Activated effector memory CD4-positive, alpha-beta T cell treated with anti-CD3 and anti-CD28 coated beads, Interleukin-2, amount 50 U/mL, for 16 hours (primary cell): Measurements from ENCODE around the gene LMO2.

Source experiments
- DNase-seq: peaks from one replicate; pipeline ENCODE4 v3.0.0-alpha.2; 2020

Gene LMO2

DNA sequence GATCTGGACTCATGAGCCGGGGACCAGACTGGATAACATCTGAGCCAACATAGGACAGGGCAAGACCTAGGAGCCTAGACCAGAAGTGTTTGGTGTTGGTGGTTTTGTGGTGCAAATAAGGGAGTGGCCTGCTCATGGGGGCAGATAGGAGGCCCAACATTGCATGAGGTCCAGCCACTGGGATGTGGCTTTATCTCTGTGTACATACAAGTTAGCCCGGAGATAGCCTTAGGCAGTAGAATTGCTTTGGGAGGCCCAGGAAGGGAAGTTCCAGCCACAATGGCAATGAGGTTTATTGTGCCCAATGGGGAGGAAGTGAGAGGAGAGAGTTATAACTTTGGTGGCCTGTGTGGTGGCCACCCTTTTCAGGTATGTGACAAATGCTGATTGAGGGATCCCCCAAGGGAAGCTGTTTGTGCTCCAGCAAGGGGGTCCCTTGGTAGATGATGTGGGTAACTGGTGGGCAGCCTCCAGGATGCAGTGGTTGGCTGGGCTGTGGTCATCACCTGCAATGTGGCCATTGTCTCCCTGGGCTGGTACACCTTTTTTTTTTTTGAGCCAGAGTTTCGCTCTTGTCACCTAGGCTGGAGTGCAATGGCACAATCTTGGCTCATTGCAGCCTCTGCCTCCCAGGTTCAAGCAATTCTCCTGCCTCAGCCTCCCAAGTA lies 6.4 kb downstream of the LMO2 start:
- no peak for DNase-seq

DNA sequence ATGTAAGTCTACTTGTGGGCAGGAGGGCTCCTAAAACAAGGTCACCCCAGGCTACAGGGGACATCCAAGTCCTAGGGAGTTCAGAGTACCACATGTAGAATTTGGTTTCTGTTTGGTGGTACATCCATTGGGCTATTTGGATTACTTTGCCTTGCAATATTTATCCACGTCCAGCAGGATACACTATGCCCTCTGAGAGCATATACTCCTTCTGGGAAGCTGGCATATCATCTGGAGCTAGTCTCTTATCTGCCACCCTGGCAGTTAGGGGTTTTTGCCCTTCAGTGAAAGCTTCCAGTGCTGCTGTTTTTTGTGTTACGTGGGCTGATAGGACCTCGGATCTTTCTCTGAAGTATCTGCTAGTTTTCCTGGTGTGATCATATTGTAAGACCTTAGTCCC lies 7.3 kb downstream of the LMO2 start:
- no peak for DNase-seq

DNA sequence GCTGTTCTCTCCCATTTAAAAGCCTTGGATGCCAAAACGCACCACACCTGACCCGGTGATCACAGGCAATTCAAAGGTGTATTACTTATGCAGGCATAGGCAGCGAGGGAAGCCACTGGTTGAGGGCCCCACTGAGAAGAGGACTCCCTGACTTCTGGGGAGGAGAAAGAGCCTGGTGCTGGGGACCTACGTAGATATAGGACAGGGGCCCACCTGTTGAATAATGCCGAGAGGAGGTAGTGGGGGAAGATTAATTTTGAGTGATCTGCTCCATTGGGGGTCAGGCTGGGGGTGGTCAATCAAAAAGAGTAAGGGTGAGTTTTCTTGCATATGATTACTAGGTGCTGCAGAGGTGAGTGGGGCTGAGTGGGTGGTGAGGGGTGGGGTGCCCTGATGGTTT lies 7.8 kb downstream of the LMO2 start:
- DNase-seq: no peak

DNA sequence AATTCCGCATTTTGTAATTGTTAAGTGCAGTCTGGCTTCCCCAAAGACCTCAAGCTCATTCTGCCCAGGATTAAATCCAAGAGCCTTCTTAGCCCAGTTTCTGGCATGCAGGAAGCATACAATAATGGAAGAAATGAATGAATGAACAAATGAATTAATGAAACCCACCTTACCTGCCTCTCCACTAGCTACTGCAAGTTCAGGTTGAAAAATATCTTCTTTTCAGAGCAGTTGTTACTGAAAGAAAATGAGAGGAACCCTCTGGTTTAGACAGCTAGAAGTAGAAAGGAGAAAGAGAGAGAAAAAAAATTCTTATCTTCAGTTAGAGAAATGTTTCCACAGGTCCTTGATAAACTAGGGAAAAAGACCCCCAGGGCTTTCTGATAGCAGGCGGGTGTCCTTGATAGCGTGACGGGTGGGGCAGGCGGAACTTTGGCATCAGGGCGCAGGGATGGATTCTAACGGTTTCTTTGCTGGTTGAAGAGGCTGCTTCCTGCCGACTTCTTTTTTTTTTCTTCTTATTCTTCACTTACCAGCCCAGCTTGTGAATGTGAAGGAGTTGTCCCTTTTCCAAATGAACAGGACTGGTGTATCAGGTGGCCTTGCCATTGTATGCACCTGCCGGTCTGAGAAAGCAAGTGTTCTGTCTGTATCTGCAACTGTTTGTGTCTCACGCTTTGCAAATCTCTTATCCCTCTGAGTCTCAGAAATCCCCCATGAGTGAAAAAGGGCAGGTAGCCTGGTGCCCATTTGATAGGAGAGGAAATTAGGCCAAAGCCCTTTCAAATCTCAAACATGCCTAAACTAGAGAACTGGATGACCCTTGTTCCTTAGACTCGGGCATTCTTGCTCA lies 10.0 kb downstream of the LMO2 start:
- DNase-seq: no peak

DNA sequence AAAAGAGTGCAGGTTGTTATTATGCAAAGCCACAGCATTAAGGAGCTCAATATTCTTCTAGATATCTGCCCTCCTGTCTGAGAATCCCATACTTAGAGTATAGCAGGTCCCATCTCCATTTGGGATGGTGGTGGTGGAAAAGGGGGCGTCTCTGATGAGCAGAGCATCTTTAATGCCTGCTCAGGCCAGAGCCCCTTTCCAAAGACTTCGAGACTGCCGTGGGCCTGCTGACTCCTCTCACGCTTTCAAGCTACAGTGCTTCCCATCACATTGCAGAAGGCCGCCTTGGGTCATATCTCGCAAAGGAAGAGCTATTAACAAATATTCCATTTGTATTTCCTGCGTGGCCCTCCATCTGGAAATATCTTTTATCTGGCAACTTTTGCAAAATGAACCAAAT lies 10.9 kb downstream of the LMO2 start:
- no peak for DNase-seq

DNA sequence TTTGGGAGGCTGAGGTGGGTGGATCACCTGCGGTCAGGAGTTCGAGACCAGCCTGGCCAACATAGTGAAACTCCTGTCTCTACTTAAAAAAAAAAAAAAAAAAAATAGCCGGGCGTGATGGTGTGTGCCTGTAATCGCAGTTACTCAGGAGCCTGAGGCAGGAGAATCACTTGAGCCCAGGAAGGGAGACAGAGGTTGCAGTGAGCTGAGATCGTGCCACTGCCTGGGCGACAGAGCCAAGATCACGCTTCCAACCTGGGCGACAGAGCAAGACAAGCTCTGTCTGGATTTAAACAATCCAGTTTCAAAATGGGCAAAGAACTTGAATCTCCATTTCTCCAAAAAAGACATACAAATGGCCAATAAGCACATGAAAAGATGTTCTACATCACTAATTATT lies 12.5 kb downstream of the LMO2 start:
- DNase-seq: no peak

DNA sequence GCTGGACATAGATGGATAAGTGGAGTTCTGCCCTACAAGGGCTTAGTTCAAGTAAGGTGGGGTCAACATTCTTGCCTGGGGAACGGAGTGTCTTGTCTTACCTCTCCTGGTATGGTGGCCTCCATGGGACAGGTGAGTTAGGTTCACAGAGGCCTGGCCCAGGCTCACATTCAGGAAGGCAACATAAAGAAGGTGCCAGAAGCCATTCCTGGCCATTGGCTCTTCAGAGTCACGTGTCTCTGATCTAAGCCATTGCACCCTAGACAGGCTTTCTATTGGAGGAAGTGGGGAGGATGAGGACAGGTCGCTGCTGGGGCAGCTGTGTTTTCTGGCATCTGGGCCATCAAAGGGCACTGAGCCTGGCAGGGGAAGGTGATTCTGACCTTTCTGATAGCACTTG lies 14.8 kb downstream of the LMO2 start:
- DNase-seq: no peak

DNA sequence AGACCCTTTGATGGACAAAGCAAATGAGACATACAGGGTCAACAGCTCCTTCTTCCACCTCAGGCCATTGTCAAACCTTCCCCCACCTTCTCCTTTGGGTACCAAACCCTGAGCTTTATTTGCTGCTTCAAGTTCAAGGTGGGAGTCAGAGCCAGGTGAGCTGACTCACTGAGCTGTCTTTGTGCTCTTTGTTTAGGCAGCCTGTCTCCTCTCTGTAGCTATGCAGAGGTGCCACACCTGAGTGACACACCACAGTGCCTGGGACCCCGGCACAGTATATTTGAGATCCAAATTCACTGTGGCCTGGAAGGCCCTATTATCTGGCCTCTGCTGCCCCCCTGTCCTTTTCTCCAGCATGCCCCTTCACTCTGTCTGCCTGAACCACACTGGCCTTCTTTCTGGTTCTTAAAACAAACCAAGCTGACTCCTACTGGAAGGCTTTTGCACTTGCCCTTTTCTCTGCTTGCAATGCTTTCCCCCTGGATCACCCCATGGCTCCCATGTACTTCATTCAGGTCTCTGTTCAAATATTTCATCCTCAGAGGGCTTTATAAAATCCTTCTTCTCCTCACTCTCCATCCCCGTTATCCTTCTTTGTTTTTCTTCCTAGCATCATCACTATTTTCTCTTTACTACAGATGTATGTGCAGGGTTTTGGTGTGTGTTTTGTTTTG lies 16.1 kb downstream of the LMO2 start:
- no peak for DNase-seq

DNA sequence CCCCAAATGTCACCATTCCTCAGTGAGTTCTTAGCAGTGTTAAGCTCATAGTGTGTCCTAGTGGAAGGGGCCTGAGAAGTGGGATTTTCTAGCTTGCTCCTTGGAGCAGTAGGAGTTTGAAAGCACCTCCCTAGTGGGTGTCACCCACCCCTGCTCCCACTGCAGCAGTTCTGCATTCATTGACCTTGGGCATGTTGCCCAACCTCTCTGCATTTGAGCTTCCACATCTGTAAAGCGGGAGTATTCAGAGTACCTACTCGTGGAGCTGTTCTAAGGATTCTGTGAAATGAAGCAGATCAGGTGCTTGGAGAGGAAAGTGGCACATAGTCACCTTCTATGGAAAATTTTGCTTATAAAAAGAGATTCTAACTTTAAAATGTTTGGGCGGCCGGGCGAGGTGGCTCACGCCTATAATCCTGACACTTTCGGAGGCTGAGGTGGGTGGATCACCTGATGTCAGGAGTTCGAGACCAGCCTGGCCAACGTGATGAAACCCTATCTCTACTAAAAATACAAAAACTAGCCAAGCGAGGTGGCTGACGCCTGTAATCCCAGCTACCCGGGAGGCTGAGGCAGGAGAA lies 16.9 kb downstream of the LMO2 start:
- DNase-seq: no peak

DNA sequence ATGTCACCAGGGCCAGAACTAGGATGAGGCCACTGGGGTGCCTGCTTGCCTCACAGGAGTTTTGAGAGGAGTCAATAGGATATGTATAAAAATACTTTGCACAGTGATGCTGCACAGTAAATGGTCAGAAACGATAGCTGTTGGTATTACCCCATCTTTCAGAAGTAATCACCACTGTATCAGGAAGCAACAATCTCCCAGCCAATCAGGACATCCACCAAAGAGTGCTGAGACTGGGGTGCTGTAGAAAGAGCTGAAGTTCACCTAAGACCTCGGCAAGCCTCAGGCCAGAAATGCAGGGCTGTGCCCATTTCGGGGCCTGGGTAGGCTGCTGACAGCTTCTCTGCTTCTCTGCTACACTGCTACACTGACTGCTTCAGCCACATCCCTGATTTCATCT lies 17.4 kb downstream of the LMO2 start:
- DNase-seq: no peak

DNA sequence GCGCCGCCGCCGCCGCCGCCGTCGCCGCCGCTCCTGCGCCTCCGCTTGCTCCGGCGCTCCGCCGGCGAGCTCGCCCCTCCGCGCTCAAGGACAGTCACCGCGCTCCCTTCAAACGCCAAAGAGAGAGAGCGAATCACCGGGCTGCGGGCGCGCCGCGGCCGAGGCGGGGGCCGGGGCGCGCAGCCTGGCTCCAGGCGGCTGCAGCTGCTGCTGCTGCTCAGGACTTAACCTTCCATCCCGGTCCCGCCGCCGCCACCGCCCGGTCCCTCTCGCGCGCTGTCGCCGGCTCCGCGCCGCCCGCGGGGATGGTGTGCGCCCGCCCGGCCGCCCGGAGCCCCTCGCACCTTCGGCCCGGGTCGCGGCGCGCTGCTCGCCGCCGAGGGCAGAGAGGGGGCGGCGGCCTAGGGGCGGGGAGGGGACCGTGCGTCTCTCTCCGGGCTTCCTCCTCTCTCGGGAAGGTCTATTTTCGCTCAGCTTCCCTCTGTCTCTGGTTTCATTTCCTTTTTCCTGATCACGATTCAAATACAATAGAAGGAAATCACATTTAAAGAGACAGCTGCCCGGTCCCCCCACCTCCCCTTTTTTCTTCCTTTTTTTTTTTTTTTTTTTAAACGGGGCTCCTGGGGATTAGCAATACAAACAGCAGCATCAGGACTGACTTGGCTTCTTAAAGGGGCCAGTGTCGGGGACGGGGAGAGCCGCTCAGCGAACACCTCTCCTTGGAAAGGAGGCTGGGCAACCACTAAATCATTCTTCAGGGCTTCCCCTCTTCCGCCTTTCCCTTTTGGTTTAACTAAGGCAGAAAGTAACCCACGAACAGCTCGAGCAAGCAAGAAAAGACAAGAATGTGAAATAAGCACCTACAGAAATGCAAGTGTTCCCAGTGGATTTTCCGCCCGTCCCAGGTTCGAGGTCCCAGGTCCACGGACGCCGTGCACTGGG lies 22.1 kb downstream of the LMO2 start:
- DNase-seq: no peak

DNA sequence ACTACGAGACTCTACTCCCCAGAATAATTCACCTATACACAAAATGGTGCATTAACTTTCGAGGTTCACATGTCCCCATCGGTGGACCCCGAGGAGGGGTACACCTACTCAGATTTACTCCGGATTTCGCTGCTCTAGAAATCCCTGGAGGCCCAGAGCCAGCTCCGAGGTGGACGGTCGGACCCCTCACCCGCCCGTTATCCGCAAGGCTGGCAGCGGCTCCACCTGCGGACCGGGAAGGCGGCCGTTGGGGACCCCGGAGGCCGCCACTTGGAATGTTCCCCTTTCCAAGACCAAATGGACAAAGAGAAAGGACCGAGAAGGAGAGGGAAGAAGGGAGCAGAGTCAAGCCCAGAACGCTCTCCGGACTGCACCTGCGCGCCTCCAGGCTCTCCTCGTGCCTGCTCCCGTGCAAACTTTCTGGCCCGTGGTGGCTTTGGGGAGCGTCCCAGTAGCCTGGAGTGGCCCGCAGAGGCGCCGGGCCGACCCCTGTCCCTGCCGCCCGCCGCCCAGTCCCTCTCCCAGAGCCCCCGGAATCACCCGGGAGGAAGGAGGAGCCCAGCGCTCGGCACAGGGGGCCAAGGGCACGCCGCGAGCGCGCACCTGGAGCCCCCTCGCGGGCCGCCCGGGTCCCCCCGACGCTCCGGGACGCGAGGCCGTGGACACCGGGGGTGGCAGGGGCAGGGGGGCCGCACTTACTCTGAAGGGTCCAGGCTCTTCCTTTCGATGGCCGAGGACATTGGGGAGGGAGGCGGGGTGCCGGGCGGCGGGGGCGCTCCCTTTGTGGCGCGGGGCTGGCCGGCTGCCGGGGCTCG lies 23.0 kb downstream of the LMO2 start:
- no peak for DNase-seq

DNA sequence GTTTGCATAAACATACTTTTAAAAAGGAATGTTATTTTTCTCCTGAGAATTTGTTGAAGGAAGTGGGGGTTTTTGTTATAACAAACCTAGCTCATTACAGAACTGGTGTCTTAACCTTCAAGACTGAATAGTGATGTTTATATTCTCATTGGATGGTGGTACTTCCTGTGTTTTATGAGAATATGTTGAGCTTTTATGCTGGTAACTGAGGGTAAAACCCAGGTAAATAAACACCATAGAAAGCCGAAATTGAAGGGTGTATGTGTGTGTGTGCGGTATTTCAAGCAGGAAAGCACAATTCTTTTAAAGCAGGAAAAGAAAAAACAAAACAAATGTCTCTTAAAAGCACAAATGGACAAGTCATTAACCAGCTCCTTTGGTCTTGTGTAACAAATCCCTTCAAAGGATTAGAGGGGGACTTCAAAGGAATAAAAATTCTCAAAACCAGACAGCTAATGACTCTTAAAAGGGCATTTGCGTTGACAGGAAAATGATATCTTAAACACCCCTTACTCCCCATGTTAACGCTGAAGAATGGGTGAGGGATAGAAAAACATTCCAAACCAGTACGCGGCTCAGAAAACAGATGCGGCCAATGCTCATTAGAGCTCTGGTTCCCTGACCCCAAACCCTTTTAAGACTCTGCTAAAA lies 23.8 kb downstream of the LMO2 start:
- DNase-seq: no peak

DNA sequence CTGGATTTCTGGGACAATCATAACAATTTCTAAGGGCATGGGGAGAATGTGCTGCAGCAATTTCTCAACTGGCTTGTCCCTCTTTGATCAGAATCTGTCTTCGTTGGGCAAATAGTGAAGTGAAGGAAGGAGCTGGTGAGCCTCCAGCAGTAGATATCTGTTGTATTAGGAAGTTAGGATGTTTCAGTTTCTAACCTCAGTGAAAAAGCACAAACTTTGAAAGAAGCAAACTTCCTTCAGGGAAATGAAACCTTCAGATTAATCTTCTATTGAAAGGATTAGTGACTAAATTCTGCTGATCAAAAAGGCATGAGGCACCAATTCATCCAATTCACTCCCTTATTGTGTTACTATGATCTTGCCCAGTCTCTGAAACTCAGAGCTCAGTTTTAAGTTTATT lies 24.3 kb downstream of the LMO2 start:
- no peak for DNase-seq

DNA sequence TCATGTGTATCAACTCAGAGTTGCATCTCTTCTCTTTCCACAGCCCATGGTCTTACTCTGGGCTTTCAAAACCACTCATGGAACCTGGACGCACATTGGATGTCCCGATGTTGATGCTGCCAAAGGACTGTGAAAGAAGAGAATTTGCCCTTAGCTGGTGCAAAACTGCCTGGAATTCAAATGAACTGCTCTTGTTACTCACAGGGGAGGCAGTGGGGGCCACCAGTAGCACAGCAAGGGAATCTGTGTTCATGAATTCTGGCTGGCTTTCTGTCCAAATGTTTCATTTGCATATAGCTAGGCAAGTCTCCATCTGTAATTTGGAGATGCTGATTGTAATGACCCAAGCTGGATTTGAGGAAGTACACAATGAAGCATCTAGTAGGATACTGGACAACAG lies 24.9 kb downstream of the LMO2 start:
- DNase-seq: no peak

DNA sequence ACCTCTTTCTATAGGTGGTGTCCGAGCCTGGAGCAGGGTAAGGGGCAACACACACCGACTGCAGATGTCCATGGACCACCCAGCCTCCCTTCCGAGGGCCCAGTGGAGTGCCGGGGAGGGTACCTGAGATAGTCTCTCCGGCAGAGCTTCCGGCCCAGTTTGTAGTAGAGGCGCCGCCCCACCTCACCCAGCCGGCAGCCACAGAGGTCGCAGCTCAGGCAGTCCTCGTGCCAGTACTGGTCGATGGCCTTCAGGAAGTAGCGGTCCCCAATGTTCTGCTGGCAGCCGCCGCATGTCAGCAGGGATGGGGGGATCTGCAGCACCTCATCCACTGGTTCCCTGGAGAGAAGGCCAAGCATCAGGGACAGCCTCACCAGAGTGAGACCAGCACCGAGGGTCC lies 27.4 kb downstream of the LMO2 start:
- DNase-seq: no peak

DNA sequence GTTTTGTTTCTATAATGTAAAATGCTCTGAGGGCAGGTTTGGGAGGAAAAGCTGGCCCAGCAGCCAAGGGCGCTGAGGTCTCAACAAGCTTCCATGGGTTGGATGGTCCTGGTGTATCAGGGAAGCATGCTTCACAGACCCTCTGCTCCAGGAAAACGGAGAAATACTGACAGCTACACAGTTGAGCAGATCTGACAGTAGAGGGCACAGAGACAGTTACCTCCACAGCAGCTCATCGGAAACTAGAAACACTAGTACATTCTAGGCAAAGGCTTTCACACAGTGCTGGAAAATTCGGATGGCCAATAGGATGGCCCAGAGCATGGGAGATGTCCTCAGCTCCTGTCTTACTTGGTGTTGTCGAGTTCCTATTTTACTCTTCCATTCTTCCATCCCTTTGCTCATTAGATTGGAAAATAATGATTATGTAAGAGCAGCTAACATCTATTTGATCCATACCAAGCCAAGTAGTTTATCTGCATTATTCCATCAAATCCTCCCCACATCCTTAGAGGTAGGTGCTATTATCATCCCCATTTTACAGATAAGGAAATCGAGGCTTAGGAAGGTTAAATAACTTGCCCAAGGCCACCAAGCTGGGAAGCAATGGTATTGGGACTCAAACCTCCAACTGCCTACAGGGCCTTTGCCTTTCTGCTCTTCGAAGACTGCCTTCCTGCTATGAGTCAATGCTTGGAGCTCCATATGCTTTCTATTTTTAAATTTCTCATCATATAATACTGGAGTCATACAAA lies 28.3 kb downstream of the LMO2 start:
- DNase-seq: no peak

DNA sequence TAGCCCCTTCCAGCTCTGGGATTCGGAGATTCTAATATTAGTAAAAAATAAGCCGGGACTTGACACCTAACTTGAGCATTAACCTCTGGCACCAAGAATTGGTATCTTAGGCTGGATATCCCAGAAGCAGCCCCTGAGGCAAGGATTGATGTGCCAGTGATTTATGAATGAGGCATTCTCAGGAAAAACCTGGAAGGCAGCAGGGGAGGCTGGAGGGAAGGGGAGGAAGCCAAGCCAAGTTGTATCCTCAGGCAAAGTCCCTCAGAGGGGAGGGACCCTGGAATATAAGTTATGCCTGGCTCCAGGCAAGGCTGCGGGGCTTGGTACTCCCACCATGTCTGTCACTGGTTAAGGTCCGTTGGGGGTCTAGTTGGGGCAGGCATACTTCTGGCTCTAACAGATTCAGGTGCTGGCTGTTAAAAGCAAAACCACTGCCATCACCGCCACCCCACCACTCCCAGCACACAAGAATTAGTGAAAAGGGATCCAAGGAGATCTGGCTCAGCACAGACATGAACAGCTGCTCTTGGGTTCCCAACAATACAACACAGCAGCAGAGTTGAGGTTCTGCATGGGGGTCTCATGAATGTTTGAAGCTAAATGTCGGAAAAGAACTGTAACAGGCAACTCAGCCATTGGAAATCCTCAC lies 29.8 kb downstream of the LMO2 start:
- no peak for DNase-seq

DNA sequence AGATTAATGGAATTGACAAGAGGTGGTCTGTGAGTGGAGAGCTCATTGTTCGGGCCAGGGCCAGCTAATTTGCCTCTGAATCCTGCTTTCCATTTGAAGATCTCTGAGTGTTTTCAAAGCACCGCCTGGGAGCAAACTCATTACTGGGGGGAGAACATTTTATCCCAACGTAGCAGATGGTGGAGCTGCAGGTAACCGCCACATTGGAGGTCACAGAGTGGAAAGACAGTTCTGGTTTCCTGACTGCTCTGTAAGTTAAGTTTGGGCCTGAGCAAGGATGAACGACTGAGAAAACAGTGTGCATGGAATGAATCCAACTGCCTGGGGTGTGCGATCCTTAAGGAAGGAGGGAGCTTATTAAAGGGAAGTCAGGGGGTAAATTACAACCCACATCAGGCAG lies 30.5 kb downstream of the LMO2 start:
- DNase-seq: no peak

DNA sequence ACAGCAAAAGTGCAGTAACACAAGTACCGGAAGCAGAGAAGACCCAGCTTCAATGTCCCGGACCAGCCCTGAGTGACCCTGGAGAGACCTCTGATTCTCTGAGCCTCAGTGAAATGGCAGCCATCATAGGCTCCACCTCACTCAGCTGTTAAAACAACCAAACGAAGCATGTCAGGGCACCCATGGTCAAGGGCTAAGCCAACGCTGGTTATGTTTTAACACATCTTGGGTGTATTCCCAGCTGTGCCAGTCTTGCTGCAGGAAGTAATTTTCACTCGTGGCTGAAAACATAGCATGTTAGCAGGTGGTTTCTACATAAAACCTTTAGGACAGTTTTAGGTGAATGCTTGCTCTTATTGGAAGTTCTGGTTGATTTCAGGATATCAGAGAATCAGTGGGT lies 30.9 kb downstream of the LMO2 start:
- no peak for DNase-seq
